Skeletal muscle tissue (tissue), 4 donors: Measurements from ENCODE around the gene PPM1F. TPM values are rescaled to one million over a fixed set of nuclear protein-coding genes. Genes with fewer than 3 reads are reported as not detected.

Experiments used
- H3K27ac ChIP-seq: one replicate; pipeline ENCODE4 v1.7.0; 2013; ENCODE audit warnings: mild to moderate bottlenecking, low read depth, low read length, inconsistent platforms
- H3K27me3 ChIP-seq, 3 donors: one replicate each; pipeline ENCODE4 v1.7.0; 2013; ENCODE audit warnings: low read length in 3 of 3; ENCODE audit not compliant: control insufficient read depth in 3 of 3, insufficient read depth in 3 of 3
- H3K36me3 ChIP-seq, 3 donors: one replicate each; pipeline ENCODE4 v1.7.0; 2013; ENCODE audit warnings: low read length in 3 of 3; ENCODE audit not compliant: control insufficient read depth in 3 of 3, insufficient read depth in 3 of 3
- H3K4me1 ChIP-seq, 3 donors: one replicate each; pipeline ENCODE4 v1.7.0; 2013; ENCODE audit warnings: low read length in 3 of 3, mild to moderate bottlenecking in 3 of 3; ENCODE audit not compliant: control insufficient read depth in 3 of 3, insufficient read depth in 3 of 3
- H3K4me3 ChIP-seq, 3 donors: one replicate each; pipeline ENCODE4 v1.7.0; 2013; ENCODE audit warnings: low read length in 3 of 3
- H3K9ac ChIP-seq, 3 donors: one replicate each; pipeline ENCODE4 v1.7.0; 2013; ENCODE audit warnings: low read length in 3 of 3, mild to moderate bottlenecking in 3 of 3, moderate library complexity in 2 of 3, low read depth in 1 of 3
- H3K9me3 ChIP-seq, 3 donors: one replicate each; pipeline ENCODE4 v1.7.0; 2013; ENCODE audit warnings: low read length in 3 of 3; ENCODE audit not compliant: control insufficient read depth in 3 of 3
- total RNA-seq: library from RNA; depleted of rRNA; stranded (reverse); fragments of >200 nt; gene quantifications from one replicate; pipeline ENCODE4 v1.2.3, GENCODE V29; 2014
- donor health status: Osteomylitis.

The PPM1F gene
- total RNA-seq, 1 donor from 2014 or later, result 38.6 TPM

DNA sequence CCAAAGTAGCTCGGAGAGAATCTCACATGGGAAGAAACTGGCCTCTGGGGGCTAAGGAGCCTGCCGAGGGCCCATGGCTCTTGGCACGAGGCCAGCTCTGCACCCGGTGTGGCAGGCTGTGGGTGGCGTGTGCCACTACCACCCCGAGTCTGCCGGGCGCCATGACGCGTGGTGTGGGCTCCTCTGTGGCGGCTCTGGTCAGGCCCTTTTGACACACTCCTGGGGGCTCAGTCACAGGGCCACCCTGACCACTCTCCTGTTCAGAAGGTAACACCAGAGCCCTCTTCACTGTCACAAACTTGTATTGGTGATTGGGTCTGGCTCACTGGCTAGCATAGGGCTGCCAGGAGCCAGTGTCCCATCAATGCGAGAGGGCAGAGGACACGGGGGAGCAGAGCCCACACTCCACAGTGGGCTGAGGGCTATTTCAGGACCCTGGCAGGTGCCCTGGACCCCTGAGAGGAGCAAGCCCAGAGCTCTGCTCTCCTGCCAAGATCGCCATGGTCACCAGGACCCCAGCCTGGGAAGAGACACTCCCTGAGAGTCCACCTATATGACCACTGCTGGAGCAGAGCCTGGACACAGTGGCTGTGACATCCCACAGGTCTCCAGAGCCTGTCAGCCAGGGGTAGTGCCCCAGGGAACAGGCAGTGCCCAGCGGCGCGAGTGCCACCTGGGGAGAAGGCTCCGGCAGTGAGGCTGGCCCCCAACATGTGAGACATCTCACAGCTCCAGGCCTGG lies 8.6 kb upstream of the PPM1F start:
- no peaks in the 10 kb centered on the region for H3K27me3 ChIP-seq
- H3K4me3 ChIP-seq, result no peak overlapping the region
- H3K9me3 ChIP-seq, result no peaks in the 10 kb centered on the region
- peak overlapping the region in 1 of 3 donors; percentile 60 for H3K9ac ChIP-seq
- H3K27ac ChIP-seq, result peak overlapping the region; percentile 47
- H3K36me3 ChIP-seq, result peaks cover 57 to 58% (median 58%) of the 10 kb centered on the region in 3 donors
- H3K4me1 ChIP-seq, result peaks cover 5 to 36% (median 29%) of the 10 kb centered on the region in 3 donors

GRCh38 chr22:21960200-21961126 lies 7.8 kb upstream of the PPM1F start:
- peaks cover 5 to 36% (median 29%) of the 10 kb centered on the region in 3 donors for H3K4me1 ChIP-seq
- H3K9ac ChIP-seq, result peak overlapping the region in 1 of 3 donors; percentile 33
- no peak overlapping the region for H3K4me3 ChIP-seq
- no peak overlapping the region for H3K27ac ChIP-seq
- no peaks in the 10 kb centered on the region for H3K9me3 ChIP-seq
- H3K36me3 ChIP-seq, result peaks cover 50 to 57% (median 55%) of the 10 kb centered on the region in 3 donors
- no peaks in the 10 kb centered on the region for H3K27me3 ChIP-seq

GRCh38 chr22:21959274-21960074 lies 6.8 kb upstream of the PPM1F start:
- no peak overlapping the region for H3K27ac ChIP-seq
- H3K27me3 ChIP-seq, result no peaks in the 10 kb centered on the region
- H3K9me3 ChIP-seq, result no peaks in the 10 kb centered on the region
- H3K36me3 ChIP-seq, result peaks cover 42 to 49% (median 47%) of the 10 kb centered on the region in 3 donors
- H3K4me1 ChIP-seq, result peaks cover 5 to 36% (median 29%) of the 10 kb centered on the region in 3 donors
- H3K4me3 ChIP-seq, result no peak overlapping the region
- H3K9ac ChIP-seq, result peak overlapping the region in 2 of 3 donors; percentile 23 to 25

- Histone ChIP-seq H3K4me1 (peaks cover 5 to 36% (median 29%) of the 10 kb centered on the region in 3 donors), H3K36me3 (peaks cover 34 to 40% (median 40%) of the 10 kb centered on the region in 3 donors), H3K9me3 (no peaks in the 10 kb centered on the region), H3K4me3 (no peak overlapping the region), H3K27ac (no peak overlapping the region), H3K9ac (peak overlapping the region in 1 of 3 donors; percentile 23), H3K27me3 (no peaks in the 10 kb centered on the region)
Measured at GRCh38 chr22:21958360-21959273, 6.0 kb upstream of the PPM1F start.

- Histone ChIP-seq H3K4me3 (peak overlapping the region; percentile 75 to 81 (median 78)), H3K9ac (peak overlapping the region; percentile 68 to 81 (median 81)), H3K4me1 (peaks cover 37 to 43% (median 39%) of the 10 kb centered on the region in 3 donors), H3K27ac (peak overlapping the region; percentile 60), H3K9me3 (no peaks in the 10 kb centered on the region), H3K27me3 (no peaks in the 10 kb centered on the region), H3K36me3 (no peaks in the 10 kb centered on the region)
Measured at GRCh38 chr22:21951931-21952465, 650 bp downstream of the PPM1F start.

DNA sequence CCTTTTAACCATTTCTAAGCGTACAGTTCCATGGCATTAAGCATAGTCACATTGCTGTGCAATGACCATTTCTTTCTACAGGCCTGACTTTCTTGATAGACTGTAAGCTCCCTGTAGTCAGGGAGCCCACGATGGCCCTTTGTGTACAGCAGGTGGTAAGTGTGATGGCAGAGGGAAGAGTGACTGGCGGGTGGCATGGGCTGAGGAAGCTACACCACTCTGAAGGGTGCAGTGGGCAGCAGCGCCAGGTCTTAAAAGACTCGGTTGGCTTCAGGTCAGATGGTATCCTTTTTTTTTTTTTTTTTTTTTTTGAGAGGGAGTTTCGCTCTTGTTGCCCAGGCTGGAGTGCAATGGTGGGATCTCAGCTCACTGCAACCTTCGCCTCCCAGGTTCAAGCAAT lies 1.6 kb downstream of the PPM1F start:
- H3K36me3 ChIP-seq, result no peaks in the 10 kb centered on the region
- no peak overlapping the region for H3K27ac ChIP-seq
- H3K4me3 ChIP-seq, result no peak overlapping the region
- no peaks in the 10 kb centered on the region for H3K27me3 ChIP-seq
- H3K4me1 ChIP-seq, result peaks cover 46 to 53% (median 48%) of the 10 kb centered on the region in 3 donors
- H3K9me3 ChIP-seq, result no peaks in the 10 kb centered on the region
- no peak overlapping the region for H3K9ac ChIP-seq

GRCh38 chr22:21949948-21950347 lies 2.7 kb downstream of the PPM1F start:
- no peak overlapping the region for H3K9ac ChIP-seq
- H3K36me3 ChIP-seq, result peaks cover 2 to 4% (median 3%) of the 10 kb centered on the region in 3 donors
- no peaks in the 10 kb centered on the region for H3K9me3 ChIP-seq
- no peak overlapping the region for H3K27ac ChIP-seq
- H3K4me1 ChIP-seq, result peaks cover 57 to 64% (median 60%) of the 10 kb centered on the region in 3 donors
- H3K4me3 ChIP-seq, result no peak overlapping the region
- H3K27me3 ChIP-seq, result no peaks in the 10 kb centered on the region

DNA sequence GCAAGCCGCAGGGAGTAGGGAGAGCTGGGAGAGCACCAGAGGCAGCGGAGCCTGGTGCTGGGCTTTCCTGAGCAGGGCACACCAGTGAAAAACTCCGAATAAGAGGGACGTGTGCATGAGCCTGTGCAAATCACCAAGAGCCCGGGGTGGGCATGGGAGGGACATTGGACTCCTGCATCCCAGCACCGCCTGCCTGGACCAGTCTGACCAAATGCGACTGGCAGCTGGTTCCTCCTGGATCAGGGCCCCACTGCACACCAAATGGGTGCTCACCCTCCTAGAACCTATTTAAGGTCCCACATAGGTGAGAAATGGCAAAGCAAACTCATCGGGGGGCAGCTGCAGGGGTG lies 3.1 kb downstream of the PPM1F start:
- Histone ChIP-seq H3K4me1 (peaks cover 61 to 68% (median 64%) of the 10 kb centered on the region in 3 donors), H3K4me3 (peak overlapping the region in 1 of 3 donors; percentile 6), H3K9me3 (no peaks in the 10 kb centered on the region), H3K36me3 (peaks cover 2 to 8% (median 6%) of the 10 kb centered on the region in 3 donors), H3K27me3 (no peaks in the 10 kb centered on the region), H3K27ac (peak overlapping the region; percentile 25), H3K9ac (no peak overlapping the region)
